NCI-H2196 (cell line): ENCODE results near the gene GAST.
"Not testable (repeated sequence)": the region's sequence is repeated elsewhere in the genome, so short reads cannot be mapped to it uniquely, and the experiment has no call there.

ENCODE experiments used
- DNase-seq: peaks from one replicate; lab custom pipeline; 2025; ENCODE audit not compliant: unreplicated experiment; lab: John Stamatoyannopoulos, UW

The GAST gene

DNA sequence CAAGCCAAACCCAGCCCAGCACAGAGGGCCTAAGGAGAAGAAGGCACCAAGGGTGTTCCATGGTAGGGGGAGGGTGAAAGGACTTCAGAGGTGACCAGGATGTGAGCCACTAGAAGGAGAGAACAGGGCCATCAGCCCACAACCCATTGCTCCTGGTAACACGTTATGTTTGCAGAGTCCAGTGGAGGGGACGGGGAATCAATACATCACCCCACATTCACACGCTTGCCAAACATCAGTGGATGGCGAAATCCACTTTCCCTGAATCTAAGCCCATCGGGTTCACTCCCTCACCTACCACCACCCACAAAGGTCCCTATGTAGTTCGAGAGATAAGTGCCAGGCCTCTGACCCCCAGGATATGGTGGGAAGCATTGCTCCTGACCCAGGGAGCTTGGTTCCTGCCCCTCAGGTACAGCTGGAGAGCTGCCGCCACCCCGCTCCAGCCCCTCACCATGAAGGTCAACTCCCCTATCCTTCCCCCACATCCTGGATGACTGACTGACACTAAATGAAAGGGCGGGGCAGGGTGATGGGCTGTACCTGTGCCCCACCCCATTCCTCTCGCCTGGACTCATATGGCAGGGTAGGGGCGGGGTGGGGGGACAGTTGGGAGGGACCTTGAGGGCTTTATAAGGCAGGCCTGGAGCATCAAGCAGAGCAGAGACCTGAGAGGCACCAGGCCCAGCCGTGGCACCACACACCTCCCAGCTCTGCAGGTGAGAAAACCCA is at the start of gene GAST:
GAST (plus strand) TSS at position 663 of the 732 bp plus-strand sequence. CDS start 3,106 bp downstream, outside the sequence.
- DNase-seq = no peak

DNA sequence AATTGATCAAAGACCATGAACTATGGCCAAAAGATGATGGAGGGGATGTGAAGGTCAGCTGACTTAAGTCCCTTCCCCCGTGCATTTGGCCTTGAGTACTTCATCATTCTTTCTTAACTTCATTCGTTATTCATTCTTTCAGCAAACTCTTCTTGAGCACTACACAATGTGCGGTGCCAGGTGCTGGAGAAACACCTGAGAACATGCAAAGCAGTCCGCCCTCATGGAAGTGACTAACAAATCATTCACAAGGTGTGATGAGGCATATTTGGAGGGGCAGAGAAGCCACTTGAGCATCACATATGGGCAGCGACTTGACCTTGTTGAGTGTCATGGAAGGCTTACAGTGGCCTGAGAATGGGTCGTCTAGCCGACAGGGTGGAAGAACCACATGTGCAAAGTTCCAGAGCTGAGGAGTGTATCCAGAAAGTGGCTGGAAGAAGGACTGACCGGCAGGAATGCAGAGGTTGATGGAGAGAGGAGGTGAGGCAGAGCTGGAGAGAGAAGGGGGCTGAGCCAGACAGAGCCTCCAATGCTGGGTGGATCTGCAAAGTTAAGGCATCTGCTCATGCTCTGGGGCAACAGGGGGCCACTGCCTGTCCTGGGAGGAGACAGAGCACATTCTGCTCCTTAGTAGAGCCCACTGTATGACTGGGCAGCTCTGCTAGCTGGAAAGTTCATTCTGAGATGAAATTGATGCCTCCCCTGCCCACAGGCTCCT is 48.5 kb upstream of the GAST start:
- DNase-seq = no peak

DNA sequence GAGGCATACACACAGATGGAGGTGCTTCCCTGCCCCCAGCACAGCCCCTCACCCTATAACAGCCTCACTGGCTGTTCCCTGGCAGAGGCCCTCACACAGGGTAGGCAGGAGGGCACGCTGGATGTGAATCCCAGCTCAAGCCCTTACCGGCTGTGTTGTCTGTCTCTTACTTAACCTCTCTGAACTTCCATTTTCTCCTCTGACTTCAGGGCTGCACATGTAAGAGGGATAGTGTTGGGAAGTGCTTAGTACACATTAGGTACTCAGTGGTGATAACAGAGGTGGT is 48.0 kb upstream of the GAST start:
- no peak for DNase-seq

DNA sequence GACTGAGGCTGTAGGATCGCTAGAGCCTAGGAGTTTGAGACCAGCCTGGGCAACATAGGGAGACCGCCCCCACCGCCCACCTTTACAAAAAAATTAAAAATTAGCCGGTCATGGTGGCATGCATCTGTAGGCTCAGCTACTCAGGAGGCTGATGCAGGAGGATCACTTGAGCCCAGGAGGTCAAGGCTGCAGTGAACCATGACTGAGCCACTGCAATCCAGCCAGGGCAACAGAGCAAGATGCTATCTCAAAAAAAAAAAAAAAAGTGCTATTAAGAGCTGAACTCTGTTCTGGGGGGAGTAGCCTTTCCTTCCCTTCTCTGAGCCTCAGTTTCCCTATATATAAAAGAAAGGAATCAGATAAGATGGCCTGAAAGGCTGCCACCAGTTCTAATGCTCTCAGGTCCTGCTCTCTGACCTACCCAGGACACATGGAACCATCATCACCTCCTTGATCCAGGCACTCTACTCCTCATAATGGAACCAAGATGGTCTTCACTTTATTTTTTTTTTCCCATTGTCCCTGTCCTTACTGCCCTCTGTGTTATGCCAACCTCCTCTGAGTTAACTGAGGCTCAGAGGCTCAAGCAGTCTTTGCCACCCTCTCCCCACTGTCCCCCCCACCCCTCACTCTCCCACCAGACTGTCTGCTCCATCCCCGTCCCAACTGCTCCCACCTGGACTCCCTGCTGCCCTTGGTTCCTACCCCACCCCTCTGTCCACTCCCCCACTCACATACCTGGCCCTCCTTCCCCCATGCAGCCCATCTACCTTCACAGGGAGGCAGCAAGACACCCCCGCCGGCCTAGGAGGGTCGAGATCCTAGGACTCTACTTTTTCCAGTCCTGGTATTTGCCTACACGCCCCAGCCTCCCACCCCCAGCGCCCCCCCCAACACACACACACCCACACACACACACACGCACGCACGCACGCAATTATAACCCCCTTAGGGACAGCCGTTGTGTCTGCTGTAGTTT is 47.3 kb upstream of the GAST start:
- no peak for DNase-seq

DNA sequence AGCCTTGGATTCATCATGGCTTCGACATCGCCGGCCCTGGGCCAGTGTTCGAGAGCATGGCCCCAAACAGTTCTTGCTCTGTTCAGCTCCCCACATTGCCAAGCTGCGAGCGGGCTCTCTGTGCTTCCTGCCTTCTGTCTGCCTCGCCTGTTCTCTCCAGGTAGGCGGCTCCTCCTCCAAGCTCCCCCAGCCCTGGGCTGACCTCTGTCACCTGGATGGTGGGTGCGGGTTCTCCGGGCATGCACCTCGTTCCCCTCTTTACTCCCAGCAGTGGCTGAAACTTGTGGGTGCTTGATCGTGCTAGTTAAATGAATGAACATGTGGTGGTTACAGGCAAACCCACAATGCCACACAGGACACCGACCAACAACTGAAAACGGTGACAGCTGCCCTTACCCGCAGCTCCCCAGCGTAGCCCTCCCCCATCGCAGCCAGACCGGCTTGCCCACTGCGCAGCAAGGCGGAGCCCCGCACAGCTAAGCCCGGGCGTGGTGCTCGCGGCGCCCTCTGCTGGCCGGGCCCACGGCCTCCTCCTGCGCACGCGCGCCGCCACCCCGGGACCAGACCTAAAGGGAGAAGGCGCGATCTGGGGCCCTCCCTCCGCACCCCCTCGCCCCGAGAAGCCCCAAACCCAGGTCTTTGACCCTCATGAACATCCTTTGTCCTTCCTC is 46.4 kb upstream of the GAST start:
- peak; percentile 69 for DNase-seq

DNA sequence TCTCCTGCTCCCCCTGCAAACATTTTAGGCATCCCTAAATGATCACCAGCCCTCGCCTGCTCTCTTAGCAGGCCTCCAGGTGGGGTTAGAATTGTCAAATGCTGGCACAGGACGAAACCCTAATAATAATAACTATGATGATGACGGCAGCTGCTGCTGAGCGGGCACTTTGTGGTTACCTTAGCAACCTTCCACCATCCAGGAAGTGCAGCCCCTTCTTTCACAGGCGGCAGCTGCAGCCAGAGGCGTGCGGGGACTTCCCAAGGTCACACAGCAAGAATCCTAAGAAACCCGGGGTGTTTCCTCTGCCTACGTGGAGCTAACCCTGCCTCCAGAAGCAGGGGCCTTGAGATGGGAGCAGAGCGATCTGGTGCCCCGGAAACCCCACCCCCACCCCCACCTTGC is 45.9 kb upstream of the GAST start:
- DNase-seq = no peak

- peak; percentile 61 for DNase-seq
These were observed 45.3 kb upstream of the GAST start for GRCh38 chr17:41666708-41667279.

DNA sequence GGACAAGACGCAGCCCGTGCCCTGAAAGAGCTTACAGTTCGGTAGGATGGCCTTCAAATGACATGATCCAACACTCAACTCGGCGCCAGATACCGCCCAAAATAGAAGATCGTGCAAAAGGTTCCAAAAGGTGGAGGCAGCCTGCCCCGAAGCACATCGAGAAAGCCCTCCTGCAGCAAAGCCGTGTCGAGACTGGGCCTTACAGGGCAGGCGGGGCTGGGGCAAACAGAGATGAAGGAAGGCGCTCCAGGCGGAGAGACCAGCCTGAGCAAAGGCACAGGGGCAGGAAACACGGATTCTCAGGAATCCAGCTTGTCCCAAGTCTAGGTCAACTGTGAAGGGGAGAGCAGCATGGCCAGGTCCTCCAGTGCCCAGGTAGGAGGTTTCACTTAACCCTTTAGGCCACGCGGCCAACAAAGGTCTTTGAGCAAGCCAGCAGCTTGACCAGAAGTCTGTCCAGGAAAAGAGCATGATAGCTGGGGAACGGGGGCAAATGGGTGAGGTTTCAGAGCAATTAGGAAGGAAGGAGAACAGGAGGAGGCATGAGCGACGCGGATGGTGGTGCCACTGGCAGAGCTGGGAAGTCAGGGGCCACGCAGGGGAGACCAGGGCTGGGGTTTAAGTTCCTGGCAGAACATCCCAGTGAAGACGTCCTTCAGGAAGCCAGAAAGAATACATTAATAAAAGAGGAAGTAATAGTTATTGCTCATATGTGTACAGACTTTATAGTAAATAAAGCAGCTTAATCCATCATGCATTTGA is 44.7 kb upstream of the GAST start:
- DNase-seq = no peak

- no peak for DNase-seq
These were observed 40.0 kb upstream of the GAST start for GRCh38 chr17:41672153-41672552.

- not testable (repeated sequence) for DNase-seq
These were observed 36.7 kb upstream of the GAST start for GRCh38 chr17:41675157-41676057.

DNA sequence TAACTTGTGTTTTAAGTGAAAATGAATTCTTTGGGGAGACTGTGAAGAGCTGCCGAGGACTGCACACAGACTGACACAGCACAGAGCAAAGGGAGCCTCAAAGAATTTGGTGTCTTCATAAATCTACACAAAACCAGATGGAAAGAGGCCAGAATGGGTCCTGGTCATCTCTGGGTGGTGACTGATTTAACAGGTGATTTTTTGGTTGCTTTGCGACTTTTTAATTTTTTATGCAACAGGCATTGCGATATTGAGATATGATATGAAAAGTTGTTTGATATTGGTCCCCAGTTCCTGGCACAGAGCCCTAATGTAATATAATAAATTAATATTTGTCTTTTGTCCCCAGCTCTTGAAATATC is 36.1 kb upstream of the GAST start:
- no peak for DNase-seq

- DNase-seq = no peak
These were observed 33.7 kb upstream of the GAST start for GRCh38 chr17:41678411-41678906.

- DNase-seq = no peak
These were observed 33.0 kb upstream of the GAST start for GRCh38 chr17:41678907-41679739.

- DNase-seq = no peak
These were observed 32.2 kb upstream of the GAST start for GRCh38 chr17:41679740-41680425.

GRCh38 chr17:41680426-41681040 is 31.6 kb upstream of the GAST start:
- DNase-seq = peak; percentile 22

- DNase-seq = no peak
These were observed 30.4 kb upstream of the GAST start for GRCh38 chr17:41681776-41682175.

DNA sequence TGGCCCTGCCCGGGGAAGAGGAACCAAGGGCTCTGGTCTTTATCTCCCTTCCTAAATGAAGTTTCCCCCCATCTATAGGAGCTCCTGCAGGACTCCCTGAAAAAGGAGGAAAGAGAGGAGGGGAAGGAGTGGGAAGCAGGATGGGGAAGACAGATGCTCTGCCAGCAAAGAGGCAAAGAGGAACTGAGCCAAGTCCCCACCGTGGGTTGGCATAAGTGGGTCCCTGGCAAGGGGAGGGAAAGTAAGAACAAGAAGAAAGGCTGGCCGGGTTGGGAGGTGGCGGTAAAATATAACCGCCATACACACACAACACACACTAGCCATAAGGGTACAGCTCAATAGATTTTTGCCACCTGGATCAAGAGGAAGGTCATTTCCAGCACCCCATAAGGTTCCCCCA is 29.5 kb upstream of the GAST start:
- no peak for DNase-seq
